Measurements from ENCODE around the gene ABCA13.

ABCA13 gene

GRCh38 chr7:48351900-48352299 is 180.6 kb downstream of the ABCA13 start:
- Histone ChIP-seq H3K9ac (ENCODE audit: low read depth, low read length) (no peak overlapping the region), H3K36me3 (ENCODE audit: insufficient read depth, low read depth, low read length) (no peaks in the 10 kb centered on the region), H3K9me3 (ENCODE audit: insufficient read depth, low read depth, low read length) (no peaks in the 10 kb centered on the region), H3K4me3 (ENCODE audit: low read length) (no peak overlapping the region), H3K27ac (ENCODE audit: low read length) (no peak overlapping the region), H3K4me1 (ENCODE audit: insufficient read depth, low read length) (no peaks in the 10 kb centered on the region), H3K27me3 (ENCODE audit: insufficient read depth, low read length) (no peaks in the 10 kb centered on the region)

GRCh38 chr7:48355346-48355745 is 184.1 kb downstream of the ABCA13 start:
- H3K27ac ChIP-seq (ENCODE audit: low read length): no peak overlapping the region
- no peaks in the 10 kb centered on the region for H3K4me1 ChIP-seq (ENCODE audit: insufficient read depth, low read length)
- no peak overlapping the region for H3K9ac ChIP-seq (ENCODE audit: low read depth, low read length)
- H3K4me3 ChIP-seq (ENCODE audit: low read length): no peak overlapping the region
- no peaks in the 10 kb centered on the region for H3K9me3 ChIP-seq (ENCODE audit: insufficient read depth, low read depth, low read length)
- H3K36me3 ChIP-seq (ENCODE audit: insufficient read depth, low read depth, low read length): no peaks in the 10 kb centered on the region
- no peaks in the 10 kb centered on the region for H3K27me3 ChIP-seq (ENCODE audit: insufficient read depth, low read length)

GRCh38 chr7:48360574-48360973 is 189.3 kb downstream of the ABCA13 start:
- H3K4me1 ChIP-seq (ENCODE audit: insufficient read depth, low read length): no peaks in the 10 kb centered on the region
- no peaks in the 10 kb centered on the region for H3K9me3 ChIP-seq (ENCODE audit: insufficient read depth, low read depth, low read length)
- H3K27ac ChIP-seq (ENCODE audit: low read length): no peak overlapping the region
- H3K4me3 ChIP-seq (ENCODE audit: low read length): no peak overlapping the region
- no peak overlapping the region for H3K9ac ChIP-seq (ENCODE audit: low read depth, low read length)
- no peaks in the 10 kb centered on the region for H3K27me3 ChIP-seq (ENCODE audit: insufficient read depth, low read length)
- no peaks in the 10 kb centered on the region for H3K36me3 ChIP-seq (ENCODE audit: insufficient read depth, low read depth, low read length)

GRCh38 chr7:48363174-48363573 is 191.9 kb downstream of the ABCA13 start:
- no peaks in the 10 kb centered on the region for H3K9me3 ChIP-seq (ENCODE audit: insufficient read depth, low read depth, low read length)
- H3K4me3 ChIP-seq (ENCODE audit: low read length): no peak overlapping the region
- H3K36me3 ChIP-seq (ENCODE audit: insufficient read depth, low read depth, low read length): no peaks in the 10 kb centered on the region
- no peaks in the 10 kb centered on the region for H3K27me3 ChIP-seq (ENCODE audit: insufficient read depth, low read length)
- no peak overlapping the region for H3K27ac ChIP-seq (ENCODE audit: low read length)
- H3K4me1 ChIP-seq (ENCODE audit: insufficient read depth, low read length): no peaks in the 10 kb centered on the region
- no peak overlapping the region for H3K9ac ChIP-seq (ENCODE audit: low read depth, low read length)

GRCh38 chr7:48365010-48365409 is 193.8 kb downstream of the ABCA13 start:
- Histone ChIP-seq H3K36me3 (ENCODE audit: insufficient read depth, low read depth, low read length) (no peaks in the 10 kb centered on the region), H3K9ac (ENCODE audit: low read depth, low read length) (no peak overlapping the region), H3K27ac (ENCODE audit: low read length) (no peak overlapping the region), H3K4me1 (ENCODE audit: insufficient read depth, low read length) (no peaks in the 10 kb centered on the region), H3K9me3 (ENCODE audit: insufficient read depth, low read depth, low read length) (no peaks in the 10 kb centered on the region), H3K4me3 (ENCODE audit: low read length) (no peak overlapping the region), H3K27me3 (ENCODE audit: insufficient read depth, low read length) (no peaks in the 10 kb centered on the region)

GRCh38 chr7:48366096-48366495 is 194.8 kb downstream of the ABCA13 start:
- Histone ChIP-seq H3K4me3 (ENCODE audit: low read length) (no peak overlapping the region), H3K27me3 (ENCODE audit: insufficient read depth, low read length) (no peaks in the 10 kb centered on the region), H3K36me3 (ENCODE audit: insufficient read depth, low read depth, low read length) (no peaks in the 10 kb centered on the region), H3K27ac (ENCODE audit: low read length) (no peak overlapping the region), H3K9me3 (ENCODE audit: insufficient read depth, low read depth, low read length) (no peaks in the 10 kb centered on the region; the same call in 1 of the 2 replicates), H3K9ac (ENCODE audit: low read depth, low read length) (no peak overlapping the region), H3K4me1 (ENCODE audit: insufficient read depth, low read length) (no peaks in the 10 kb centered on the region)

- H3K4me3 ChIP-seq (ENCODE audit: low read length): no peak overlapping the region
- H3K4me1 ChIP-seq (ENCODE audit: insufficient read depth, low read length): no peaks in the 10 kb centered on the region
- H3K27ac ChIP-seq (ENCODE audit: low read length): no peak overlapping the region
- H3K27me3 ChIP-seq (ENCODE audit: insufficient read depth, low read length): no peaks in the 10 kb centered on the region
- no peak overlapping the region for H3K9ac ChIP-seq (ENCODE audit: low read depth, low read length)
- H3K9me3 ChIP-seq (ENCODE audit: insufficient read depth, low read depth, low read length): no peaks in the 10 kb centered on the region
- no peaks in the 10 kb centered on the region for H3K36me3 ChIP-seq (ENCODE audit: insufficient read depth, low read depth, low read length)
These were observed 205.0 kb downstream of the ABCA13 start for GRCh38 chr7:48376263-48376662.

- H3K4me3 ChIP-seq (ENCODE audit: low read length): no peak overlapping the region
- no peak overlapping the region for H3K27ac ChIP-seq (ENCODE audit: low read length)
- H3K9me3 ChIP-seq (ENCODE audit: insufficient read depth, low read depth, low read length): no peaks in the 10 kb centered on the region
- H3K4me1 ChIP-seq (ENCODE audit: insufficient read depth, low read length): no peaks in the 10 kb centered on the region
- no peaks in the 10 kb centered on the region for H3K27me3 ChIP-seq (ENCODE audit: insufficient read depth, low read length)
- H3K9ac ChIP-seq (ENCODE audit: low read depth, low read length): no peak overlapping the region
- no peaks in the 10 kb centered on the region for H3K36me3 ChIP-seq (ENCODE audit: insufficient read depth, low read depth, low read length)
These were observed 209.7 kb downstream of the ABCA13 start for GRCh38 chr7:48380921-48381320.

GRCh38 chr7:48381571-48381970 is 210.3 kb downstream of the ABCA13 start:
- no peaks in the 10 kb centered on the region for H3K9me3 ChIP-seq (ENCODE audit: insufficient read depth, low read depth, low read length)
- H3K4me3 ChIP-seq (ENCODE audit: low read length): no peak overlapping the region
- H3K36me3 ChIP-seq (ENCODE audit: insufficient read depth, low read depth, low read length): no peaks in the 10 kb centered on the region
- H3K4me1 ChIP-seq (ENCODE audit: insufficient read depth, low read length): no peaks in the 10 kb centered on the region
- H3K27ac ChIP-seq (ENCODE audit: low read length): no peak overlapping the region
- H3K27me3 ChIP-seq (ENCODE audit: insufficient read depth, low read length): no peaks in the 10 kb centered on the region
- H3K9ac ChIP-seq (ENCODE audit: low read depth, low read length): no peak overlapping the region

GRCh38 chr7:48384180-48384752 is 213.0 kb downstream of the ABCA13 start:
- Histone ChIP-seq H3K9ac (ENCODE audit: low read depth, low read length) (no peak overlapping the region), H3K9me3 (ENCODE audit: insufficient read depth, low read depth, low read length) (no peaks in the 10 kb centered on the region), H3K4me3 (ENCODE audit: low read length) (no peak overlapping the region), H3K4me1 (ENCODE audit: insufficient read depth, low read length) (no peaks in the 10 kb centered on the region), H3K27me3 (ENCODE audit: insufficient read depth, low read length) (no peaks in the 10 kb centered on the region), H3K36me3 (ENCODE audit: insufficient read depth, low read depth, low read length) (no peaks in the 10 kb centered on the region), H3K27ac (ENCODE audit: low read length) (no peak overlapping the region)

GRCh38 chr7:48387932-48388331 is 216.7 kb downstream of the ABCA13 start:
- Histone ChIP-seq H3K9ac (ENCODE audit: low read depth, low read length) (no peak overlapping the region), H3K9me3 (ENCODE audit: insufficient read depth, low read depth, low read length) (no peaks in the 10 kb centered on the region), H3K36me3 (ENCODE audit: insufficient read depth, low read depth, low read length) (no peaks in the 10 kb centered on the region), H3K4me1 (ENCODE audit: insufficient read depth, low read length) (no peaks in the 10 kb centered on the region), H3K27ac (ENCODE audit: low read length) (no peak overlapping the region), H3K27me3 (ENCODE audit: insufficient read depth, low read length) (no peaks in the 10 kb centered on the region), H3K4me3 (ENCODE audit: low read length) (no peak overlapping the region)

- no peak overlapping the region for H3K4me3 ChIP-seq (ENCODE audit: low read length)
- H3K27ac ChIP-seq (ENCODE audit: low read length): no peak overlapping the region
- no peaks in the 10 kb centered on the region for H3K36me3 ChIP-seq (ENCODE audit: insufficient read depth, low read depth, low read length)
- no peaks in the 10 kb centered on the region for H3K9me3 ChIP-seq (ENCODE audit: insufficient read depth, low read depth, low read length)
- no peak overlapping the region for H3K9ac ChIP-seq (ENCODE audit: low read depth, low read length)
- H3K27me3 ChIP-seq (ENCODE audit: insufficient read depth, low read length): no peaks in the 10 kb centered on the region
- H3K4me1 ChIP-seq (ENCODE audit: insufficient read depth, low read length): no peaks in the 10 kb centered on the region
These were observed 217.7 kb downstream of the ABCA13 start for GRCh38 chr7:48388911-48389310.

Measured in iPS-20b (cell line).